NCI-H2171 treated with DMSO at 0.1 percent for 48 hours (cell line): ENCODE data around the gene CHCHD6.

ENCODE experiments used
- DNase-seq: peaks from one replicate; lab custom pipeline; 2025; lab: John Stamatoyannopoulos, UW

CHCHD6 gene

GRCh38 chr3:126979046-126979628 is 275.1 kb downstream of the CHCHD6 start:
- DNase-seq: no peak

GRCh38 chr3:126980266-126980811 is 276.3 kb downstream of the CHCHD6 start:
- DNase-seq: no peak

GRCh38 chr3:126982126-126982470 is 278.1 kb downstream of the CHCHD6 start:
- peak; percentile 50 for DNase-seq

GRCh38 chr3:126982471-126983175 is 278.6 kb downstream of the CHCHD6 start, which contains the start of gene PLXNA1:
TSS of gene PLXNA1 (plus strand) at chr3:126983115. CDS start at chr3:126988594, 5,479 bp downstream.
- peak; percentile 80 for DNase-seq

- no peak for DNase-seq
These were observed 279.2 kb downstream of the CHCHD6 start for GRCh38 chr3:126983276-126983652.

- DNase-seq: peak; percentile 27
These were observed 279.8 kb downstream of the CHCHD6 start for GRCh38 chr3:126983653-126984390.

GRCh38 chr3:126984391-126985131 is 280.5 kb downstream of the CHCHD6 start:
- DNase-seq: peak; percentile 12

GRCh38 chr3:126985132-126985985 is 281.3 kb downstream of the CHCHD6 start:
- no peak for DNase-seq

GRCh38 chr3:126986001-126986400 is 282.0 kb downstream of the CHCHD6 start:
- no peak for DNase-seq

GRCh38 chr3:126987129-126987528 is 283.1 kb downstream of the CHCHD6 start:
- no peak for DNase-seq

- no peak for DNase-seq
These were observed 283.6 kb downstream of the CHCHD6 start for GRCh38 chr3:126987596-126987995.

GRCh38 chr3:126988451-126989021 is 284.5 kb downstream of the CHCHD6 start:
- no peak for DNase-seq

- no peak for DNase-seq
These were observed 285.4 kb downstream of the CHCHD6 start for GRCh38 chr3:126989316-126990023.

GRCh38 chr3:126990024-126990700 is 286.1 kb downstream of the CHCHD6 start:
- no peak for DNase-seq

- DNase-seq: peak; percentile 95
These were observed 286.9 kb downstream of the CHCHD6 start for GRCh38 chr3:126990890-126991289.

GRCh38 chr3:126991366-126992200 is 287.5 kb downstream of the CHCHD6 start:
- no peak for DNase-seq

- no peak for DNase-seq
These were observed 288.2 kb downstream of the CHCHD6 start for GRCh38 chr3:126992216-126992615.

- DNase-seq: no peak
These were observed 288.7 kb downstream of the CHCHD6 start for GRCh38 chr3:126992776-126993175.

GRCh38 chr3:126993436-126993835 is 289.4 kb downstream of the CHCHD6 start:
- DNase-seq: no peak
